HL-60 (cell line): ENCODE results near the gene BAIAP2L1.
"Not testable (repeated sequence)": the region's sequence is repeated elsewhere in the genome, so short reads cannot be mapped to it uniquely, and the experiment has no call there.

Source experiments
- CTCF ChIP-seq: IDR thresholded peaks from one replicate; pipeline ENCODE4 v1.5.1; 2011; ENCODE audit warnings: low read length, control low read depth, inconsistent platforms; ENCODE audit not compliant: insufficient read depth
- GABPA ChIP-seq: IDR thresholded peaks from 2 replicates; pipeline ENCODE4 v1.6.1; 2012; ENCODE audit warnings: low read depth
- POLR2AphosphoS5 ChIP-seq: IDR thresholded peaks from 2 replicates; pipeline ENCODE4 v1.6.1; 2012; ENCODE audit warnings: low read depth
- REST ChIP-seq: IDR thresholded peaks from 2 replicates; pipeline ENCODE4 v1.6.1; 2012; ENCODE audit warnings: low read depth; ENCODE audit not compliant: insufficient replicate concordance
- SPI1 ChIP-seq: IDR thresholded peaks from 2 replicates; pipeline ENCODE4 v1.6.1; 2012; ENCODE audit warnings: low read depth, mild to moderate bottlenecking, borderline replicate concordance

- TF ChIP-seq CTCF, POLR2AphosphoS5, GABPA, SPI1, REST: not testable (repeated sequence)
Observed at GRCh38 chr7:98419316-98419691, 18.4 kb upstream of the BAIAP2L1 start.
